Gastroesophageal sphincter (tissue), 4 donors: ENCODE measurements around the gene DMD. TPM values are rescaled to one million over a fixed set of nuclear protein-coding genes. Genes with fewer than 3 reads are reported as not detected.

Experiments
- ATAC-seq: fragments of 150-250 bp; one replicate; pipeline ENCODE4 v1.9.1; 2016; ENCODE audit warnings: mild to moderate bottlenecking, moderate library complexity
- H3K27ac ChIP-seq, 4 donors: fragments of 200-600 bp; sonication (generic) in 3 of 4; 1 replicate in 3 of 4; 2 replicates in 1 of 4; pipeline ENCODE4 v1.5.1; 2016 to 2019
- H3K27me3 ChIP-seq: fragments of 200-600 bp; sonication (generic); one replicate; pipeline ENCODE4 v1.5.1; 2019
- H3K36me3 ChIP-seq, 2 donors: fragments of 200-600 bp; sonication (generic); one replicate each; pipeline ENCODE4 v1.5.1; 2019; ENCODE audit warnings: control low read depth in 1 of 2
- H3K4me1 ChIP-seq, 3 donors: fragments of 200-600 bp; sonication (generic); 1 replicate in 2 of 3; 2 replicates in 1 of 3; pipeline ENCODE4 v1.5.1; 2016 to 2019; ENCODE audit warnings: control low read depth in 2 of 3
- H3K4me3 ChIP-seq, 2 donors: fragments of 200-600 bp; sonication (generic); one replicate each; pipeline ENCODE4 v1.5.1; 2019; ENCODE audit warnings: mild to moderate bottlenecking in 1 of 2, moderate library complexity in 1 of 2
- H3K9me3 ChIP-seq, 3 donors: fragments of 200-600 bp; sonication (generic); one replicate each; pipeline ENCODE4 v1.5.1; 2017 to 2019; ENCODE audit warnings: control low read depth in 2 of 3
- CTCF ChIP-seq, 4 experiments: fragments of 200-600 bp in 2 of 4; fragments of 450-650 bp in 2 of 4; sonication (generic) in 1 of 4; IDR thresholded peaks; one replicate each; pipeline ENCODE4 v1.5.1; 2017 to 2019; ENCODE audit warnings: antibody characterized with exemption in 4 of 4, mild to moderate bottlenecking in 2 of 4, moderate library complexity in 2 of 4
- EP300 ChIP-seq: sonication (generic); formaldehyde crosslinking; IDR thresholded peaks from one replicate; pipeline ENCODE4 v1.6.1; 2017; ENCODE audit warnings: antibody characterized with exemption, mild to moderate bottlenecking
- POLR2A ChIP-seq, 2 donors: fragments of 450-650 bp; IDR thresholded peaks; one replicate each; pipeline ENCODE4 v1.6.1; 2017; ENCODE audit warnings: antibody characterized with exemption in 2 of 2, mild to moderate bottlenecking in 2 of 2, moderate library complexity in 1 of 2
- POLR2AphosphoS5 ChIP-seq: sonication (generic); formaldehyde crosslinking; IDR thresholded peaks from one replicate; pipeline ENCODE4 v1.6.1; 2017; ENCODE audit warnings: antibody characterized with exemption
- WGBS, 2 donors: methylation state at CpG; one replicate each; pipeline ENCODE4 v1.1.5; 2018; ENCODE audit warnings: low coverage in 1 of 2; 5-methylcytosine and 5-hydroxymethylcytosine counted together
- total RNA-seq, 4 donors: library from RNA; depleted of rRNA; stranded (reverse); fragments of >200 nt; gene quantifications; one replicate each; pipeline ENCODE4 v1.1.0, GENCODE V29; 2016

Gene DMD
- total RNA-seq, 4 donors from 2014 or later = 111 to 225 (median 183) TPM

- no peaks in the 10 kb centered on the region for H3K27me3 ChIP-seq
- H3K27ac ChIP-seq = no peak overlapping the region
- WGBS, 2 donors = 89 to 96% methylated on average over 8 of the region's 8 CpGs
- TF ChIP-seq POLR2A (IDR thresholded peaks at IDR 0.05) (no peak), CTCF (IDR thresholded peaks at IDR 0.05) (no peak), EP300 (no peak), POLR2AphosphoS5 (no peak)
- H3K9me3 ChIP-seq = no peaks in the 10 kb centered on the region
- H3K4me3 ChIP-seq = no peak overlapping the region
- H3K4me1 ChIP-seq = no peaks in the 10 kb centered on the region
- H3K36me3 ChIP-seq = no peaks in the 10 kb centered on the region
- ATAC-seq = no peak
Observed at GRCh38 chrX:33142331-33142730, 69.0 kb downstream of the DMD start.

DNA sequence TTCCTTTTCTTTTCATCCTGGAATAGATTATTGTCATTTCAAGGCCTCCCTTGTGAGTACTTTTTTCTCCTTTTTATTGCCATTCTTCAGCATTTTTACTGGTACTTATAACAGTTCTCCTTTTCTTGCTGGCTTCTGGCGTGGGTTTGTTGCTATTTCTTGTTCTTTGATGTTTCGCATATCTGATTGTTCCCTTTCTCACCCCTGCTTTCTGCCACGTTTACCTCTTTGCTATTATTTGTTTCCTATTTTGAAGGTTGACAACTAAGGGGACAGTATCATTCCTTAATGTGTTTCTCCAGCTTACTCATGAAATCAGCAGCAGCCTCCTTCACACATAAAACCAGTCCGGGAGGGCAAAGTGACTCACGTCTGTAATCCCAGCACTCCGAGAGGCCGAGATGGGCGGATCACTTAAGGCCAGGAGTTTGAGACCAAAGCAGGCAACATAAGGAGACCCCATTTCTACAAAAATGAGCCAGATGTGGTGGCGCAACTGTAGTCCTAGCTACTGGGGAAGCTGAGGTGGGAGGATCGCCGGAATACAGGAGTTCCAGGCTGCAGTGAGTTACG lies 72.6 kb downstream of the DMD start:
- Histone ChIP-seq H3K36me3 (no peaks in the 10 kb centered on the region), H3K9me3 (no peaks in the 10 kb centered on the region), H3K4me3 (no peak overlapping the region), H3K4me1 (no peaks in the 10 kb centered on the region), H3K27ac (no peak overlapping the region), H3K27me3 (no peaks in the 10 kb centered on the region)
- ATAC-seq = no peak
- TF ChIP-seq POLR2A (IDR thresholded peaks at IDR 0.05) = no peak
- no peak for TF ChIP-seq POLR2AphosphoS5
- TF ChIP-seq CTCF (IDR thresholded peaks at IDR 0.05) = no peak
- no peak for TF ChIP-seq EP300
- WGBS, 2 donors = 67 to 77% methylated on average over 10 of the region's 12 CpGs

DNA sequence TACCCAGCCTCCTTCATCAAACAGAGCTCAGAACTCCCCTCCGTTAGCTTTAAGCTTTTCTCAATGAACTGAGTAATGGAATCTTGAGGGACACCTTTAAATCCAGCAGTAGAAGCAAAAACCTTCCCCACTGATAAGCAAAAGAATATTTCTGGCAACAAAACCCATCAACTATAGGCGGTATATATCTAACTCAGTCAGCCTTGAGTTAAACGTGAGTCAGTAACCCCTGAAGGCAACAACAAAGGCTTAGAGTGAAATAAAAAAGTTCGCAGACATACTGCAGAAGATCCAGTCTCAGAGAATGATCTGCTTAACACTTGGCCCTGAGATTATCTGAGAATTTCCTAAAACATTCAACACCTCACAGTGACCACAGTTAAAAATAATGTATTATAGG lies 77.2 kb downstream of the DMD start:
- H3K9me3 ChIP-seq = no peaks in the 10 kb centered on the region
- no peak for ATAC-seq
- H3K27ac ChIP-seq = no peak overlapping the region
- TF ChIP-seq POLR2A (IDR thresholded peaks at IDR 0.05) (no peak), EP300 (no peak), POLR2AphosphoS5 (no peak), CTCF (IDR thresholded peaks at IDR 0.05) (no peak)
- 29 to 44% methylated on average over 1 to 2 of the region's 4 CpGs for WGBS, 2 donors
- H3K4me1 ChIP-seq = no peaks in the 10 kb centered on the region
- no peak overlapping the region for H3K4me3 ChIP-seq
- H3K36me3 ChIP-seq = no peaks in the 10 kb centered on the region
- H3K27me3 ChIP-seq = no peaks in the 10 kb centered on the region

DNA sequence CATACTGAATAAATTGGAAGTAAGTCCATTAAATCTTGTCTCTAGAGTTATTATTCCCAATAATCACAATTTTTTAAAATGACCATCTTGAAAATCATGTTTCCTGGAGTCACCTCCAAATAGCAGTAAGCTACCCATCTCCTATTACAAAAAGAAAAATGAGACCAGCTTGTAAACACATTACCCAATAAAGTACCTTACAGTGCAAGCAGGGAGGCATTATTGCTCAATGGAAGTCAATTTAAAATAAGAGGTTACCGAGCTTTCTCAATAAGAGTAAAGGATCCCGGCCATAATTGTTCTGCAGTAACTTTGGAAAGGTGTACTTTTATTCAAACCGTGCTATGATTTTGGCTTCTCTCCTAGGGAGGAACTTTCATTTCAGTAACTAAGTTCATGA lies 78.0 kb downstream of the DMD start:
- TF ChIP-seq EP300 (no peak), POLR2AphosphoS5 (no peak), POLR2A (IDR thresholded peaks at IDR 0.05) (no peak)
- Histone ChIP-seq H3K36me3 (no peaks in the 10 kb centered on the region), H3K27ac (no peak overlapping the region), H3K4me3 (no peak overlapping the region), H3K9me3 (no peaks in the 10 kb centered on the region), H3K4me1 (no peaks in the 10 kb centered on the region), H3K27me3 (no peaks in the 10 kb centered on the region)
- no peak for ATAC-seq
- WGBS, 2 donors = 27 to 31% methylated on average over 3 of the region's 3 CpGs

- Histone ChIP-seq H3K27ac (no peak overlapping the region), H3K4me1 (no peaks in the 10 kb centered on the region), H3K9me3 (no peaks in the 10 kb centered on the region), H3K27me3 (no peaks in the 10 kb centered on the region), H3K36me3 (no peaks in the 10 kb centered on the region), H3K4me3 (no peak overlapping the region)
- WGBS, 2 donors = 54 to 81% methylated on average over 3 of the region's 3 CpGs
- no peak for ATAC-seq
- TF ChIP-seq POLR2A (IDR thresholded peaks at IDR 0.05) (no peak), POLR2AphosphoS5 (no peak), CTCF (IDR thresholded peaks at IDR 0.05) (no peak), EP300 (no peak)
Observed at GRCh38 chrX:33132569-33132968, 78.8 kb downstream of the DMD start.
